GM12878 (cell line): ENCODE results near the gene ARHGAP26. TPM values are rescaled to one million over a fixed set of nuclear protein-coding genes. Genes with fewer than 3 reads are reported as not detected.

ENCODE experiments used
- ATAC-seq: fragments of 200-7000 bp; cut with Tn5 transposase; 3 replicates; pipeline ENCODE4 v1.9.1; 2020; ENCODE audit warnings: mild to moderate bottlenecking, moderate library complexity
- BruUV-seq: library from RNA; stranded (reverse); fragments of 400-500 nt; replicated peaks from 2 replicates; lab custom pipeline; 2021; lab: Mats Ljungman, UMichigan
- CTCF ChIA-PET: fragments of 300-600 bp; sonication (Branson Sonifier 250); formaldehyde crosslinking; extraction: SDS; loops from one replicate; lab custom pipeline; 2021; ENCODE audit warnings: inconsistent platforms; lab: Yijun Ruan, JAX
- POLR2A ChIA-PET: fragments of 350-600 bp; formaldehyde crosslinking; extraction: SDS; loops from one replicate; lab custom pipeline; 2021; ENCODE audit warnings: inconsistent platforms; lab: Charles Lee
- RAD21 ChIA-PET: fragments of 300-600 bp; sonication (Branson Sonifier 250); formaldehyde crosslinking; loops from one replicate; lab custom pipeline; 2023; ENCODE audit warnings: antibody characterized with exemption; ENCODE audit not compliant: unreplicated experiment; lab: Charles Lee
- SMC1A ChIA-PET: fragments of 300-600 bp; sonication (Branson Sonifier 250); formaldehyde crosslinking; loops from one replicate; lab custom pipeline; 2023; ENCODE audit not compliant: unreplicated experiment, uncharacterized antibody; lab: Charles Lee
- DNase-seq: peaks from one replicate; pipeline ENCODE4 v3.0.0-alpha.2; 2011; ENCODE audit warnings: low read depth, low spot score
- FAIRE-seq: peaks from 3 replicates; lab custom pipeline; 2011; peaks lifted over from hg19 to GRCh38; lab: Jason Lieb, UNC
- H2AFZ ChIP-seq: 2 replicates; pipeline ENCODE4 v1.6.0; 2011; ENCODE audit warnings: low read depth, low read length, control low read depth; ENCODE audit not compliant: control insufficient read depth
- H3K27ac ChIP-seq: 2 replicates; pipeline ENCODE4 v1.5.1; 2011; ENCODE audit warnings: control low read depth; ENCODE audit not compliant: control insufficient read depth, insufficient read depth
- H3K27me3 ChIP-seq, 2 experiments: replicated peaks in 1 of 2; 2 replicates each; pipeline versions ENCODE4 v1.6.0 to v1.6.1; 2011; ENCODE audit warnings: low read length in 1 of 2; ENCODE audit not compliant: control insufficient read depth in 2 of 2, insufficient read depth in 2 of 2
- H3K36me3 ChIP-seq, 2 experiments: 2 replicates each; pipeline ENCODE4 v1.5.1; 2011; ENCODE audit warnings: low read length in 1 of 2; ENCODE audit not compliant: control insufficient read depth in 2 of 2, insufficient read depth in 2 of 2
- H3K4me1 ChIP-seq: 2 replicates; pipeline ENCODE4 v1.6.1; 2011; ENCODE audit warnings: mild to moderate bottlenecking, low read length, moderate library complexity, mixed read lengths; ENCODE audit not compliant: control insufficient read depth, insufficient read depth
- H3K4me2 ChIP-seq: 2 replicates; pipeline ENCODE4 v1.6.0; 2011; ENCODE audit warnings: control low read depth; ENCODE audit not compliant: control insufficient read depth, insufficient read depth
- H3K4me3 ChIP-seq: fragments of 200-600 bp; sonication (generic); 2 replicates; pipeline ENCODE4 v1.5.1; 2016
- H3K79me2 ChIP-seq: 2 replicates; pipeline ENCODE4 v1.6.0; 2011; ENCODE audit warnings: low read length; ENCODE audit not compliant: control insufficient read depth, insufficient read depth
- H3K9ac ChIP-seq: 2 replicates; pipeline ENCODE4 v1.8.0; 2011; ENCODE audit warnings: low read length, control low read depth, mixed read lengths; ENCODE audit not compliant: control insufficient read depth, insufficient read depth
- H3K9me3 ChIP-seq: replicated peaks from 3 replicates; pipeline ENCODE4 v1.5.1; 2011; ENCODE audit warnings: mild to moderate bottlenecking, low read length; ENCODE audit not compliant: control insufficient read depth, insufficient read depth
- H4K20me1 ChIP-seq: 2 replicates; pipeline ENCODE4 v1.6.0; 2011; ENCODE audit not compliant: control insufficient read depth, insufficient read depth
- ATF2 ChIP-seq: IDR thresholded peaks from 2 replicates; pipeline ENCODE4 v1.6.1; 2012; ENCODE audit warnings: low read length, inconsistent platforms
- BCLAF1 ChIP-seq: fragments of 450-650 bp; IDR thresholded peaks from 2 replicates; pipeline ENCODE4 v1.6.1; 2017; ENCODE audit warnings: antibody characterized with exemption, mild to moderate bottlenecking, moderate library complexity
- EZH2 ChIP-seq: IDR thresholded peaks from 2 replicates; pipeline ENCODE4 v1.6.1; 2012; ENCODE audit warnings: low read depth, mild to moderate bottlenecking, control low read depth, inconsistent platforms, low read length, borderline replicate concordance; ENCODE audit not compliant: control insufficient read depth
- HDGF ChIP-seq: fragments of 450-650 bp; IDR thresholded peaks from 2 replicates; pipeline ENCODE4 v1.6.1; 2016; ENCODE audit warnings: antibody characterized with exemption
- JUNB ChIP-seq: IDR thresholded peaks from 2 replicates; pipeline ENCODE4 v1.6.1; 2016; ENCODE audit warnings: antibody characterized with exemption, mild to moderate bottlenecking
- RAD21 ChIP-seq: IDR thresholded peaks from 2 replicates; pipeline ENCODE4 v1.6.1; 2011; ENCODE audit warnings: mild to moderate bottlenecking, low read depth, low read length, moderate library complexity; ENCODE audit not compliant: insufficient read depth
- SIX5 ChIP-seq: IDR thresholded peaks from 2 replicates; pipeline ENCODE4 v1.6.1; 2011; ENCODE audit warnings: mild to moderate bottlenecking, low read depth, low read length, moderate library complexity; ENCODE audit not compliant: severe bottlenecking
- TARDBP ChIP-seq: IDR thresholded peaks from 2 replicates; pipeline ENCODE4 v1.6.1; 2016; ENCODE audit warnings: borderline replicate concordance
- YY1 ChIP-seq: IDR thresholded peaks from 2 replicates; pipeline ENCODE4 v1.6.1; 2011; ENCODE audit warnings: low read depth, mild to moderate bottlenecking, low read length
- ZNF384 ChIP-seq: IDR thresholded peaks from 2 replicates; pipeline ENCODE4 v1.6.1; 2012; ENCODE audit warnings: low read depth, mild to moderate bottlenecking, low read length, improper control_type of control experiment, borderline replicate concordance
- WGBS: methylation state at CpG from one replicate; pipeline ENCODE4 v1.1.6; 2016; ENCODE audit warnings: low lambda C conversion rate; ENCODE audit not compliant: insufficient replicate concordance, insufficient coverage; ENCODE audit errors: missing lambda C conversion rate; 5-methylcytosine and 5-hydroxymethylcytosine counted together
- in situ Hi-C: fragments of 300-500 bp; cut with MboI; formaldehyde crosslinking; loops from 9 replicates; pipeline ENCODE4 v1.14.3; 2018; ENCODE audit warnings: mixed read lengths
- intact Hi-C: fragments of 100-400 bp; cut with micrococcal nuclease; formaldehyde crosslinking; loops from one replicate; pipeline ENCODE4 v1.14.2; 2022; ENCODE audit not compliant: unreplicated experiment
- polyA plus RNA-seq, 11 experiments: library from polyadenylated mRNA; depleted of rRNA in 4 of 11; unstranded in 6 of 11; stranded (reverse) in 5 of 11; fragments of >200 nt; fragmentation: Nextera tagmentation in 4 of 11; fragmentation: Illumina TruSeq in 1 of 11; extraction: Ambion mirVana in 4 of 11; extraction: Trizol in 1 of 11; gene quantifications; 1 replicate in 1 of 11; 2 replicates in 10 of 11; pipeline versions ENCODE4 v1.2.1 to v1.2.3, GENCODE V29; 2011 to 2016; ENCODE audit warnings: inconsistent platforms in 2 of 11, missing spikeins in 2 of 11, low read depth in 1 of 11
- total RNA-seq, 4 experiments: library from RNA; depleted of rRNA in 3 of 4; stranded (reverse); fragments of >200 nt in 3 of 4; fragmentation: Illumina TruSeq in 1 of 4; extraction: Trizol in 1 of 4; gene quantifications; 2 replicates each; pipeline versions ENCODE4 v1.2.1 to v1.2.3, GENCODE V29; 2013 to 2021

The ARHGAP26 gene
- total and polyA plus RNA-seq, 10 of the 15 experiments (the other 5 are each of a cell fraction or from before 2014, with no cell fraction given) = 9.4 to 41.5 (median 19.3) TPM

- peak overlapping the region; percentile 42; the same call in 1 of the 2 replicates for H3K4me3 ChIP-seq
- ChIA-PET RAD21 (interaction anchor here (0.6 to 17.7 kb wide), 22 partner anchors 9 to 379 kb away, joined by 3 to 337 read pairs (median 6); no protein-coding TSS in a partner anchor), POLR2A (interaction anchor here (0.7 to 4.1 kb wide), 11 partner anchors 8 to 198 kb away, joined by 3 to 23 read pairs (median 4); no protein-coding TSS in a partner anchor), CTCF (interaction anchor here (0.6 to 2.9 kb wide), 11 partner anchors 13 to 1058 kb away, joined by 3 to 19 read pairs (median 3); partner anchors contain the start of gene RNF14), SMC1A (interaction anchor here (0.9 to 24.2 kb wide), 14 partner anchors 9 to 203 kb away, joined by 3 to 441 read pairs (median 8); no protein-coding TSS in a partner anchor)
- H3K9ac ChIP-seq = peak overlapping the region; percentile 54
- peaks cover 51% of the 10 kb centered on the region for H3K4me1 ChIP-seq
- in situ Hi-C loops = loop anchor here (10.0 kb wide), 1 partner anchor 378 kb away; the partner anchor contains the start of gene NR3C1
- FAIRE-seq = no peak
- peak; percentile 2 for ATAC-seq
- H3K36me3 ChIP-seq = no peaks in the 10 kb centered on the region
- H4K20me1 ChIP-seq = no peaks in the 10 kb centered on the region
- 0 out of 2 replicates have a peak, but pooled peaks have one; percentile 21 for TF ChIP-seq HDGF
- TF ChIP-seq ATF2 = no peak
- no peak overlapping the region for H2AFZ ChIP-seq
- no peaks in the 10 kb centered on the region for H3K27me3 ChIP-seq
- intact Hi-C loops = no loop called here
- H3K4me2 ChIP-seq = peak overlapping the region; percentile 51
- no TSS peak for BruUV-seq
- no peaks in the 10 kb centered on the region for H3K9me3 ChIP-seq
- H3K27ac ChIP-seq = peak overlapping the region; percentile 95
- H3K79me2 ChIP-seq = peaks cover 24% of the 10 kb centered on the region
- DNase-seq = no peak
- 11% methylated on average over 3 of the region's 3 CpGs for WGBS
Observed at GRCh38 chr5:143026380-143026779, 256.2 kb downstream of the ARHGAP26 start.

DNA sequence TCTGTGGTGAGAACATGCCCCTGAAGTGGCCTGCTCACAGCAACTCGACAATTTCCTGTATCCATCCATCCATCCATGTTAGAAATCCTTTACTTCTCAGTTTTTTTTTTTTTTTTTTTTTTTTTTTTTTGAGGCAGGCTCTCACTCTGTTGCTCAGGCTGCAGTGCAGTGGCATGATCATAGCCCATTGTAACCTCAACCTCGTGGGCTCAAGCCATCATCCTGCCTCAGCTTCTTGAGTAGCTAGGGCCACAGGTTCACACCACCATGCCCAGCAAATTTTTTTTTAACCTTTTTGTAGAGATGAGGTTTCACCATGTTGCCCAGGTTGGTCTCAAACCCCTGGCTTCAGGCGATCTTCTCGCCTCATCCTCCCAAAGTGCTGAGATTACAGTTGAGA lies 259.1 kb downstream of the ARHGAP26 start:
- H3K4me2 ChIP-seq = peak overlapping the region; percentile 11; the same call in 1 of the 2 replicates
- TF ChIP-seq YY1 = 0 out of 2 replicates have a peak, but pooled peaks have one; percentile 13
- peak; percentile 46; the same call in 1 of the 2 replicates for TF ChIP-seq ZNF384
- TF ChIP-seq RAD21 = no peak
- TF ChIP-seq TARDBP = no peak
- no peak for TF ChIP-seq SIX5
- TF ChIP-seq BCLAF1 = no peak
- TF ChIP-seq JUNB = no peak
- TF ChIP-seq EZH2 = no peak

More for the DNA sequence above, 259.1 kb downstream of the ARHGAP26 start:
- peak; percentile 3; the same call in 1 of the 3 replicates for ATAC-seq
- 55% methylated on average over 4 of the region's 4 CpGs for WGBS
- BruUV-seq = no TSS peak
- Histone ChIP-seq H3K4me1 (peaks cover 22% of the 10 kb centered on the region), H4K20me1 (no peaks in the 10 kb centered on the region), H3K27me3 (no peaks in the 10 kb centered on the region), H3K27ac (peak overlapping the region; percentile 30), H3K79me2 (peaks cover 19% of the 10 kb centered on the region), H3K9ac (0 out of 2 replicates have a peak overlapping the region, but pooled peaks have one; percentile 15), H3K4me3 (no peak overlapping the region), H2AFZ (no peak overlapping the region), H3K36me3 (no peaks in the 10 kb centered on the region), H3K9me3 (no peaks in the 10 kb centered on the region)
- SMC1A ChIA-PET = interaction anchor here (1.1 to 24.2 kb wide), 16 partner anchors 9 to 381 kb away, joined by 3 to 441 read pairs (median 6); no protein-coding TSS in a partner anchor
- RAD21 ChIA-PET = interaction anchor here (0.6 to 17.7 kb wide), 14 partner anchors 8 to 371 kb away, joined by 3 to 337 read pairs (median 5); no protein-coding TSS in a partner anchor
- CTCF ChIA-PET = interaction anchor here (1.0 to 2.3 kb wide), 9 partner anchors 10 to 181 kb away, joined by 3 to 9 read pairs (median 4); no protein-coding TSS in a partner anchor
- POLR2A ChIA-PET = interaction anchor here (1.0 to 1.8 kb wide), 6 partner anchors 8 to 193 kb away, joined by 3 to 5 read pairs (median 3); no protein-coding TSS in a partner anchor
- intact Hi-C loops = no loop called here
- FAIRE-seq = no peak
- no peak for DNase-seq
- in situ Hi-C loops = loop anchor here (10.0 kb wide), 1 partner anchor 376 kb away; the partner anchor contains the start of gene NR3C1
